Neuronal stem cell (in vitro differentiated cells): ENCODE data around the gene EYS.

ENCODE experiments used
- DNase-seq: peaks from one replicate; pipeline ENCODE4 v3.0.0-alpha.2; 2013; ENCODE audit warnings: low spot score
- H2AFZ ChIP-seq: one replicate; pipeline ENCODE4 v1.6.1; 2013; ENCODE audit warnings: mild to moderate bottlenecking, low read length, inconsistent platforms
- H2AK5ac ChIP-seq: 2 replicates; pipeline ENCODE4 v1.6.1; 2013; ENCODE audit warnings: low read depth, mild to moderate bottlenecking, inconsistent platforms, low read length, moderate library complexity, mixed read lengths
- H2BK120ac ChIP-seq: 2 replicates; pipeline ENCODE4 v1.6.1; 2013; ENCODE audit warnings: low read depth, mild to moderate bottlenecking, inconsistent platforms, low read length, moderate library complexity, mixed read lengths
- H2BK12ac ChIP-seq: one replicate; pipeline ENCODE4 v1.6.1; 2013; ENCODE audit warnings: low read length, inconsistent platforms
- H2BK15ac ChIP-seq: 2 replicates; pipeline ENCODE4 v1.6.1; 2013; ENCODE audit warnings: mild to moderate bottlenecking, low read length, inconsistent platforms, mixed read lengths
- H2BK5ac ChIP-seq: one replicate; pipeline ENCODE4 v1.6.1; 2013; ENCODE audit warnings: inconsistent platforms, mild to moderate bottlenecking, low read length, moderate library complexity
- H3K14ac ChIP-seq: one replicate; pipeline ENCODE4 v1.6.1; 2013; ENCODE audit warnings: low read length, inconsistent platforms
- H3K18ac ChIP-seq: 2 replicates; pipeline ENCODE4 v1.6.1; 2013; ENCODE audit warnings: low read length, inconsistent platforms
- H3K23ac ChIP-seq: 2 replicates; pipeline ENCODE4 v1.6.1; 2013; ENCODE audit warnings: low read depth, mild to moderate bottlenecking, mixed read lengths, low read length, inconsistent platforms; ENCODE audit not compliant: poor library complexity
- H3K27ac ChIP-seq: replicated peaks from 3 replicates; pipeline ENCODE4 v1.5.1; 2013; ENCODE audit warnings: low read length, inconsistent platforms
- H3K27me3 ChIP-seq, 3 experiments: 2 replicates each; pipeline ENCODE4 v1.6.1; 2013; ENCODE audit warnings: low read length in 3 of 3, mild to moderate bottlenecking in 2 of 3, inconsistent platforms in 1 of 3, low read depth in 1 of 3, mixed read lengths in 1 of 3, moderate library complexity in 1 of 3; ENCODE audit not compliant: control insufficient read depth in 3 of 3, insufficient read depth in 3 of 3
- H3K36me3 ChIP-seq, 2 donors: replicated peaks in 1 of 2; 2 replicates each; pipeline ENCODE4 v1.6.1; 2013; ENCODE audit warnings: low read length in 2 of 2; ENCODE audit not compliant: control insufficient read depth in 2 of 2, insufficient read depth in 2 of 2
- H3K4ac ChIP-seq: 2 replicates; pipeline ENCODE4 v1.6.1; 2013; ENCODE audit warnings: inconsistent platforms, mild to moderate bottlenecking, low read length, moderate library complexity
- H3K4me1 ChIP-seq, 2 donors: 1 replicate in 1 of 2; 2 replicates in 1 of 2; pipeline ENCODE4 v1.6.1; 2013; ENCODE audit warnings: low read length in 2 of 2, low read depth in 1 of 2; ENCODE audit not compliant: control insufficient read depth in 2 of 2, insufficient read depth in 1 of 2
- H3K4me2 ChIP-seq: one replicate; pipeline ENCODE4 v1.6.1; 2013; ENCODE audit warnings: mild to moderate bottlenecking, low read length, inconsistent platforms; ENCODE audit not compliant: insufficient read depth, poor library complexity, severe bottlenecking
- H3K4me3 ChIP-seq, 2 donors: 2 replicates each; pipeline ENCODE4 v1.5.1; 2013; ENCODE audit warnings: low read length in 2 of 2, mild to moderate bottlenecking in 2 of 2, inconsistent platforms in 1 of 2, moderate library complexity in 1 of 2
- H3K79me1 ChIP-seq: one replicate; pipeline ENCODE4 v1.6.1; 2013; ENCODE audit warnings: low read depth, mild to moderate bottlenecking, inconsistent platforms, low read length, moderate library complexity
- H3K9ac ChIP-seq: one replicate; pipeline ENCODE4 v1.6.1; 2013; ENCODE audit warnings: mild to moderate bottlenecking, low read depth, low read length, inconsistent platforms; ENCODE audit not compliant: poor library complexity
- H3K9me3 ChIP-seq, 2 donors: replicated peaks in 1 of 2; 2 replicates each; pipeline versions ENCODE3 to v1.6.1; 2013; ENCODE audit warnings: low read length in 2 of 2, mild to moderate bottlenecking in 2 of 2, inconsistent platforms in 1 of 2, low read depth in 1 of 2, mixed read lengths in 1 of 2, moderate library complexity in 1 of 2; ENCODE audit not compliant: control insufficient read depth in 2 of 2, insufficient read depth in 1 of 2
- H4K8ac ChIP-seq: one replicate; pipeline ENCODE4 v1.6.1; 2013; ENCODE audit warnings: low read depth, mild to moderate bottlenecking, inconsistent platforms, low read length, moderate library complexity
- H4K91ac ChIP-seq: one replicate; pipeline ENCODE4 v1.6.1; 2013; ENCODE audit warnings: low read length, low read depth, mild to moderate bottlenecking, inconsistent platforms; ENCODE audit not compliant: poor library complexity
- WGBS, 2 donors: extraction: QIAGEN DNeasy Blood & Tissue Kit; methylation state at CpG; one replicate each; pipeline ENCODE4 v1.1.7; 2013; ENCODE audit warnings: missing lambda C conversion rate in 2 of 2, mixed read lengths in 1 of 2; ENCODE audit not compliant: insufficient read length in 2 of 2, insufficient replicate concordance in 1 of 2; ENCODE audit errors: extremely low coverage in 2 of 2; 5-methylcytosine and 5-hydroxymethylcytosine counted together

The EYS gene

GRCh38 chr6:64504503-64504902 is 1202.5 kb downstream of the EYS start:
- H3K36me3 ChIP-seq = no peaks in the 10 kb centered on the region
- no peaks in the 10 kb centered on the region for H3K9me3 ChIP-seq
- H4K91ac ChIP-seq = no peak overlapping the region
- no peak overlapping the region for H3K18ac ChIP-seq
- no peak overlapping the region for H2BK12ac ChIP-seq
- no peak overlapping the region for H2BK5ac ChIP-seq
- H2AFZ ChIP-seq = no peak overlapping the region
- DNase-seq = no peak
- H2AK5ac ChIP-seq = no peak overlapping the region
- no peaks in the 10 kb centered on the region for H3K79me1 ChIP-seq
- no CpG with 5 or more reads among the region's 2 CpGs for WGBS, 2 donors
- H3K27ac ChIP-seq = no peak overlapping the region
- H3K4me3 ChIP-seq = no peak overlapping the region
- H3K4me2 ChIP-seq = no peak overlapping the region
- no peak overlapping the region for H3K23ac ChIP-seq
- H3K27me3 ChIP-seq = no peaks in the 10 kb centered on the region
- H2BK15ac ChIP-seq = no peak overlapping the region
- H3K14ac ChIP-seq = no peak overlapping the region
- no peak overlapping the region for H2BK120ac ChIP-seq
- no peaks in the 10 kb centered on the region for H3K4me1 ChIP-seq
- no peak overlapping the region for H3K9ac ChIP-seq
- no peak overlapping the region for H4K8ac ChIP-seq
- H3K4ac ChIP-seq = no peak overlapping the region

GRCh38 chr6:64502801-64503200 is 1204.2 kb downstream of the EYS start:
- no peak overlapping the region for H3K9ac ChIP-seq
- DNase-seq = no peak
- H2BK120ac ChIP-seq = no peak overlapping the region

GRCh38 chr6:64497634-64498033 is 1209.4 kb downstream of the EYS start:
- H3K9ac ChIP-seq = no peak overlapping the region
- no peaks in the 10 kb centered on the region for H3K4me1 ChIP-seq
- DNase-seq = no peak
- H3K27ac ChIP-seq = no peak overlapping the region
- H3K4me3 ChIP-seq = no peak overlapping the region
- H3K79me1 ChIP-seq = no peaks in the 10 kb centered on the region
- H3K4me2 ChIP-seq = no peak overlapping the region
- H2BK120ac ChIP-seq = no peak overlapping the region
- no peak overlapping the region for H4K91ac ChIP-seq
- no CpG with 5 or more reads among the region's 2 CpGs for WGBS, 2 donors
- H3K14ac ChIP-seq = no peak overlapping the region
- no peak overlapping the region for H3K18ac ChIP-seq
- no peak overlapping the region for H2AFZ ChIP-seq
- no peaks in the 10 kb centered on the region for H3K9me3 ChIP-seq
- H3K27me3 ChIP-seq = no peaks in the 10 kb centered on the region
- H3K23ac ChIP-seq = no peak overlapping the region
- H3K36me3 ChIP-seq = no peaks in the 10 kb centered on the region
- no peak overlapping the region for H3K4ac ChIP-seq
- H2AK5ac ChIP-seq = no peak overlapping the region
- no peak overlapping the region for H2BK12ac ChIP-seq
- no peak overlapping the region for H4K8ac ChIP-seq
- H2BK5ac ChIP-seq = no peak overlapping the region
- no peak overlapping the region for H2BK15ac ChIP-seq

More at GRCh38 chr6:64502801-64503200, 1204.2 kb downstream of the EYS start:
- no peak overlapping the region for H2BK15ac ChIP-seq
- no peaks in the 10 kb centered on the region for H3K4me1 ChIP-seq
- no peak overlapping the region for H4K8ac ChIP-seq
- no peak overlapping the region for H2BK5ac ChIP-seq
- no peak overlapping the region for H3K4me2 ChIP-seq
- no peak overlapping the region for H3K4me3 ChIP-seq
- no peaks in the 10 kb centered on the region for H3K79me1 ChIP-seq
- H3K9me3 ChIP-seq = no peaks in the 10 kb centered on the region
- no peaks in the 10 kb centered on the region for H3K36me3 ChIP-seq
- H3K14ac ChIP-seq = no peak overlapping the region
- WGBS, 2 donors = no CpG with 5 or more reads among the region's 2 CpGs
- no peak overlapping the region for H3K27ac ChIP-seq
- H3K27me3 ChIP-seq = no peaks in the 10 kb centered on the region
- H2BK12ac ChIP-seq = no peak overlapping the region
- no peak overlapping the region for H2AFZ ChIP-seq
- no peak overlapping the region for H3K4ac ChIP-seq
- no peak overlapping the region for H3K18ac ChIP-seq
- H3K23ac ChIP-seq = no peak overlapping the region
- H2AK5ac ChIP-seq = no peak overlapping the region
- H4K91ac ChIP-seq = no peak overlapping the region

GRCh38 chr6:64489763-64490162 is 1217.3 kb downstream of the EYS start:
- H3K79me1 ChIP-seq = no peaks in the 10 kb centered on the region
- H3K4me2 ChIP-seq = no peak overlapping the region
- H4K91ac ChIP-seq = no peak overlapping the region
- no peak overlapping the region for H3K18ac ChIP-seq
- H3K27me3 ChIP-seq = no peaks in the 10 kb centered on the region
- no peak overlapping the region for H3K4ac ChIP-seq
- H3K14ac ChIP-seq = no peak overlapping the region
- no peak overlapping the region for H3K9ac ChIP-seq
- H3K4me3 ChIP-seq = no peak overlapping the region
- DNase-seq = no peak
- H2BK5ac ChIP-seq = no peak overlapping the region
- no peak overlapping the region for H2AFZ ChIP-seq
- H2BK12ac ChIP-seq = no peak overlapping the region
- no peak overlapping the region for H2BK15ac ChIP-seq
- H2AK5ac ChIP-seq = no peak overlapping the region
- H3K36me3 ChIP-seq = no peaks in the 10 kb centered on the region
- no CpG with 5 or more reads among the region's 2 CpGs for WGBS, 2 donors
- H4K8ac ChIP-seq = no peak overlapping the region
- H3K4me1 ChIP-seq = peaks cover 0 to 2% of the 10 kb centered on the region in 2 donors
- no peaks in the 10 kb centered on the region for H3K9me3 ChIP-seq
- no peak overlapping the region for H2BK120ac ChIP-seq
- H3K27ac ChIP-seq = no peak overlapping the region
- H3K23ac ChIP-seq = no peak overlapping the region
